K562 (cell line): ENCODE results near the gene RNF207. TPM values are rescaled to one million over a fixed set of nuclear protein-coding genes. Genes with fewer than 3 reads are reported as not detected.
A peak's percentile ranks its signal among the peaks of the same experiment; 100 is the strongest.

ENCODE experiments used
- ATF6 ChIP-seq: sonication (generic); formaldehyde crosslinking; IDR thresholded peaks from 2 replicates; pipeline ENCODE4 v1.4.0; 2020; ENCODE audit warnings: mild to moderate bottlenecking, missing genetic modification reagents
- ATF7 ChIP-seq: fragments of 450-650 bp; IDR thresholded peaks from 2 replicates; pipeline ENCODE4 v1.7.1; 2014; ENCODE audit warnings: mild to moderate bottlenecking, moderate library complexity
- BDP1 ChIP-seq: IDR thresholded peaks from 3 replicates; pipeline ENCODE4 v1.6.1; 2011; ENCODE audit not compliant: insufficient read length, insufficient read depth
- CBX3 ChIP-seq, 2 experiments: IDR thresholded peaks; 1 replicate in 1 of 2; 2 replicates in 1 of 2; pipeline ENCODE4 v1.6.1; 2012; ENCODE audit warnings: inconsistent platforms in 2 of 2, low read length in 2 of 2, borderline replicate concordance in 1 of 2, control low read depth in 1 of 2
- CTCF ChIP-seq, 3 experiments: IDR thresholded peaks in 2 of 3; conservative IDR thresholded peaks in 1 of 3; 2 replicates each; pipeline ENCODE4 v1.5.1; 2011 to 2012; ENCODE audit warnings: low read length in 3 of 3, mild to moderate bottlenecking in 3 of 3, control low read depth in 2 of 3, improper control_type of control experiment in 1 of 3, inconsistent platforms in 1 of 3, low read depth in 1 of 3, mixed read lengths in 1 of 3, moderate library complexity in 1 of 3; ENCODE audit not compliant: insufficient read depth in 2 of 3
- ELK1 ChIP-seq: sonication (generic); formaldehyde crosslinking; IDR thresholded peaks from 2 replicates; pipeline ENCODE4 v1.8.1; 2022; ENCODE audit warnings: missing genetic modification reagents
- FOXK1 ChIP-seq: sonication (generic); formaldehyde crosslinking; IDR thresholded peaks from 2 replicates; pipeline ENCODE4 v1.8.0; 2022; ENCODE audit warnings: missing genetic modification reagents, mild to moderate bottlenecking, borderline replicate concordance
- ILK ChIP-seq: fragments of 450-650 bp; IDR thresholded peaks from 2 replicates; pipeline ENCODE4 v1.6.1; 2016; ENCODE audit warnings: missing genetic modification characterization, low read depth, mild to moderate bottlenecking, missing compliant biosample characterization, moderate library complexity, borderline replicate concordance
- JUN ChIP-seq, 2 experiments: sonication (generic) in 1 of 2; formaldehyde crosslinking in 1 of 2; IDR thresholded peaks; 2 replicates each; pipeline versions ENCODE4 v1.6.1 to v1.8.0; 2012 to 2022; ENCODE audit warnings: borderline replicate concordance in 2 of 2, mild to moderate bottlenecking in 2 of 2, improper control_type of control experiment in 1 of 2, low read depth in 1 of 2, low read length in 1 of 2, missing genetic modification reagents in 1 of 2
- PHB2 ChIP-seq: fragments of 450-650 bp; IDR thresholded peaks from 2 replicates; pipeline ENCODE4 v1.6.1; 2017; ENCODE audit warnings: low read depth
- PKNOX1 ChIP-seq: fragments of 450-650 bp; IDR thresholded peaks from 2 replicates; pipeline ENCODE4 v1.6.1; 2016
- PRPF4 ChIP-seq: fragments of 200-400 bp; formaldehyde crosslinking; IDR thresholded peaks from one replicate; pipeline ENCODE4 v1.6.1; 2017; ENCODE audit warnings: low read length, low read depth, mild to moderate bottlenecking; ENCODE audit not compliant: insufficient read depth, poor library complexity, severe bottlenecking
- RB1 ChIP-seq: fragments of 450-650 bp; IDR thresholded peaks from 2 replicates; pipeline ENCODE4 v1.6.1; 2017; ENCODE audit warnings: low read depth, mild to moderate bottlenecking
- TCF15 ChIP-seq: fragments of 250-450 bp; sonication (Bioruptor Pico); IDR thresholded peaks from 2 replicates; pipeline ENCODE4 v1.8.0; 2022; ENCODE audit warnings: moderate library complexity, mild to moderate bottlenecking, inconsistent platforms
- ZKSCAN8 ChIP-seq: fragments of 200-800 bp; sonication (Bioruptor generic); IDR thresholded peaks from 2 replicates; pipeline ENCODE4 v1.6.1; 2016; ENCODE audit warnings: missing genetic modification characterization, missing compliant biosample characterization
- ZNF239 ChIP-seq: fragments of 250-450 bp; sonication (Bioruptor Pico); IDR thresholded peaks from 2 replicates; pipeline ENCODE4 v1.4.0; 2020; ENCODE audit warnings: mild to moderate bottlenecking
- ZSCAN29 ChIP-seq: fragments of 450-650 bp; IDR thresholded peaks from 2 replicates; pipeline ENCODE4 v1.6.1; 2017
- polyA plus RNA-seq, 8 experiments: library from polyadenylated mRNA; depleted of rRNA in 4 of 8; stranded (reverse) in 5 of 8; unstranded in 3 of 8; fragments of >200 nt; fragmentation: Nextera tagmentation in 2 of 8; fragmentation: Illumina TruSeq in 1 of 8; extraction: Ambion mirVana in 2 of 8; extraction: Trizol in 1 of 8; gene quantifications; 2 replicates each; pipeline versions ENCODE4 v1.2.1 to v1.2.3, GENCODE V29; 2011 to 2014; ENCODE audit warnings: inconsistent platforms in 1 of 8, missing spikeins in 1 of 8
- total RNA-seq, 7 experiments: library from RNA; depleted of rRNA in 6 of 7; stranded (reverse); fragments of >200 nt in 6 of 7; fragmentation: Illumina TruSeq in 2 of 7; extraction: Trizol in 2 of 7; gene quantifications; 2 replicates each; pipeline versions ENCODE4 v1.2.1 to v1.2.3, GENCODE V29; 2011 to 2021; ENCODE audit warnings: low replicate concordance in 1 of 7

RNF207 gene
- total and polyA plus RNA-seq, 9 of the 15 experiments (the other 6 are each of a cell fraction or from before 2014, with no cell fraction given), result 2.7 to 30.6 (median 12.9) TPM

- TF ChIP-seq CBX3 (IDR thresholded peaks at IDR 0.05; ENCODE audit: borderline replicate concordance in 1 of 2, low read length in 2 of 2) (no peak), RB1 (no peak), ATF6 (CRISPR knock-in tag) (no peak), PRPF4 (no peak), PKNOX1 (peak; percentile 70), TCF15 (CRISPR knock-in tag) (no peak), ZKSCAN8 (CRISPR knock-in tag) (no peak), JUN (IDR thresholded peaks at IDR 0.05; ENCODE audit: borderline replicate concordance, low read depth, low read length) (peak; percentile 84), JUN (CRISPR knock-in tag; IDR thresholded peaks at IDR 0.05; ENCODE audit: borderline replicate concordance) (no peak), FOXK1 (CRISPR knock-in tag) (no peak), BDP1 (no peak), CTCF (IDR thresholded peaks at IDR 0.05 in 2 of 3, conservative IDR thresholded peaks at IDR 0.05 in 1 of 3; ENCODE audit: insufficient read depth in 2 of 3, low read depth in 1 of 3, low read length in 3 of 3) (no peak), ELK1 (CRISPR knock-in tag) (no peak), PHB2 (no peak), ZNF239 (CRISPR knock-in tag) (no peak), ZSCAN29 (no peak), ILK (tag) (no peak), ATF7 (no peak)
Observed at GRCh38 chr1:6157528-6158174, 48.3 kb upstream of the RNF207 start (continued).
